ENCODE data around the gene EXD3. TPM values are rescaled to one million over a fixed set of nuclear protein-coding genes. Genes with fewer than 3 reads are reported as not detected.

EXD3 gene
- total and polyA plus RNA-seq, 9 of the 15 experiments (the other 6 are each of a cell fraction or from before 2014, with no cell fraction given): 0.29 to 12.5 (median 3.9) TPM

GRCh38 chr9:137306066-137306849 is 116.7 kb downstream of the EXD3 start:
- H3K27me3 ChIP-seq (ENCODE audit: control insufficient read depth in 2 of 2, insufficient read depth in 2 of 2, low read length in 2 of 2): no peaks in the 10 kb centered on the region
- no peak for FAIRE-seq

More at GRCh38 chr9:137306066-137306849, 116.7 kb downstream of the EXD3 start:
- intact Hi-C loops (cut with micrococcal nuclease) (loop anchor here (10.0 kb wide), 1 partner anchor 119 kb away; the partner anchor contains the start of genes EXD3 and NOXA1), in situ Hi-C loops (cut with MboI) (no loop called here)
- WGBS (ENCODE audit: insufficient coverage, low coverage, missing lambda C conversion rate): 63% methylated on average over 14 of the region's 30 CpGs
- peaks cover 5% of the 10 kb centered on the region for H3K79me2 ChIP-seq (ENCODE audit: control insufficient read depth, insufficient read depth, low read length)
- H3K9me3 ChIP-seq (replicated peaks; ENCODE audit: control insufficient read depth, insufficient read depth, low read depth, low read length): no peaks in the 10 kb centered on the region
- peak in 1 of 4 experiments; percentile 7 for DNase-seq (ENCODE audit: extremely low read depth in 1 of 4, low spot score in 3 of 4)
- H2AFZ ChIP-seq (ENCODE audit: low read depth, low read length): no peak overlapping the region
- ATAC-seq: no peak
- ChIA-PET CTCF (ENCODE audit: low intra/inter-chr PET ratio) (no interaction called here), POLR2A (interaction anchor here (0.6 to 0.8 kb wide), 3 partner anchors 64 to 191 kb away, joined by 3 to 5 read pairs (median 4); no protein-coding TSS in a partner anchor)
- peak overlapping the region in 1 of 2 experiments; percentile 45; a peak in 1 of 4 replicates for H3K9ac ChIP-seq (ENCODE audit: insufficient read depth in 1 of 2, low read depth in 2 of 2, low read length in 2 of 2)
- peaks cover 19 to 91% of the 10 kb centered on the region in 2 experiments for H3K4me1 ChIP-seq (replicated peaks in 1 of 2; ENCODE audit: control insufficient read depth in 2 of 2, insufficient read depth in 2 of 2, low read length in 2 of 2)
- H3K4me2 ChIP-seq (ENCODE audit: insufficient read depth, low read length): no peak overlapping the region
- H3K4me3 ChIP-seq: no peak overlapping the region
- H3K36me3 ChIP-seq (ENCODE audit: control insufficient read depth, insufficient read depth, low read length): no peaks in the 10 kb centered on the region
- H4K20me1 ChIP-seq (replicated peaks; ENCODE audit: control insufficient read depth, insufficient read depth, low read length): peaks cover 6% of the 10 kb centered on the region; the same call in 1 of the 2 replicates
- no TSS peak for BruUV-seq (replicated peaks)
- peaks cover 7% of the 10 kb centered on the region for H3K9me1 ChIP-seq (ENCODE audit: control insufficient read depth, insufficient read depth, low read length)
- H3K27ac ChIP-seq (ENCODE audit: extremely low read depth, low read depth, low read length): no peak overlapping the region
- TF ChIP-seq FOS (IDR thresholded peaks at IDR 0.05; ENCODE audit: extremely low read depth, insufficient read length): no peak
- TF ChIP-seq, protein P1, sequence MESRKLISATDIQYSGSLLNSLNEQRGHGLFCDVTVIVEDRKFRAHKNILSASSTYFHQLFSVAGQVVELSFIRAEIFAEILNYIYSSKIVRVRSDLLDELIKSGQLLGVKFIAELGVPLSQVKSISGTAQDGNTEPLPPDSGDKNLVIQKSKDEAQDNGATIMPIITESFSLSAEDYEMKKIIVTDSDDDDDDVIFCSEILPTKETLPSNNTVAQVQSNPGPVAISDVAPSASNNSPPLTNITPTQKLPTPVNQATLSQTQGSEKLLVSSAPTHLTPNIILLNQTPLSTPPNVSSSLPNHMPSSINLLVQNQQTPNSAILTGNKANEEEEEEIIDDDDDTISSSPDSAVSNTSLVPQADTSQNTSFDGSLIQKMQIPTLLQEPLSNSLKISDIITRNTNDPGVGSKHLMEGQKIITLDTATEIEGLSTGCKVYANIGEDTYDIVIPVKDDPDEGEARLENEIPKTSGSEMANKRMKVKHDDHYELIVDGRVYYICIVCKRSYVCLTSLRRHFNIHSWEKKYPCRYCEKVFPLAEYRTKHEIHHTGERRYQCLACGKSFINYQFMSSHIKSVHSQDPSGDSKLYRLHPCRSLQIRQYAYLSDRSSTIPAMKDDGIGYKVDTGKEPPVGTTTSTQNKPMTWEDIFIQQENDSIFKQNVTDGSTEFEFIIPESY (CRISPR knock-in tag; IDR thresholded peaks at IDR 0.05): 0 out of 2 replicates have a peak, but pooled peaks have one; percentile 1
- no peak for TF ChIP-seq MAFG (tag; conservative IDR thresholded peaks at IDR 0.05)
- TF ChIP-seq EGR1 (conservative IDR thresholded peaks at IDR 0.05): peak; percentile 62
- 0 out of 2 replicates have a peak, but pooled peaks have one; percentile 48 for TF ChIP-seq ZBTB7A (IDR thresholded peaks at IDR 0.05; ENCODE audit: borderline replicate concordance, control insufficient read depth, low read depth, low read length)
